HG03521 (cell line): ENCODE measurements around the gene CACNA2D1.

Experiments
- ATAC-seq: cut with Tn5 transposase; IDR thresholded peaks from one replicate; pipeline ENCODE4 v1.9.1; 2021; ENCODE audit warnings: mild to moderate bottlenecking, moderate library complexity; ENCODE audit not compliant: unreplicated experiment

Gene CACNA2D1

GRCh38 chr7:82234457-82235049 lies 209.0 kb downstream of the CACNA2D1 start:
- ATAC-seq, result no peak

DNA sequence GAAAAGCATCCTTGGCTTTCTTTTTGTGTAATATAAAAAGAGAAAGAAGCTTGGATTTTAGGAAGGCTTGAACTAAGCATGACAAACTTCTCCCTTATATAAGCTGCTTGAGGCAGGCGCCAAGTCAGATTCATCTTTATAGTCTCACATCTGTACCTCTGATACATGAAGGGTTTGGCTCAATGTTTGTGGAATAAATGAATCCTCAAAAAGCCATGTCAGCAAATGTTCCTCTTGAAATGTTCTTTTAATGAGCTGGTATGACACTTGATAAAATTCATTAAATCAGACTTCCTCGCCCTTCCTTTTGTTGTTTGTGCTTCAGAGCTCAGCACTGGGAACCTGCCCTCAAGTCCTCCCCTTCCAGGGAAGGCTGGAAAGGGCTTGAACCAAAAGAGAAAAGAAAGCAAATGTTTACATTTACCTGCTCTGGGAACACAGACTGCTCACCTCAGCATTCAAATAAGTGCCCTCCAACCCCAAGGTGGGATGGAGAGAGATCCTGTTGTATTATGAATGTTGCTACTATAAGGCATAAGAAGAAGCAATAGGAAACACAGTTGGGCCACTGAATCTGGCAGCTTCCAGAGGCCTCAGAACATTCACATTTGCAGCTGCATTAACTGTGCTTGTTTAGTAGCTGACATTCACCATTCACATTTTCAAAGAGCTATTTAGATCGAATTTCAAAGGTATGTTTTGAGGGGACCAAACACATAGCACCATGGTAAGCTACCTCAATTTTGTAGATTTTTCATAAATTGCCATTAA lies 212.6 kb downstream of the CACNA2D1 start:
- no peak for ATAC-seq

DNA sequence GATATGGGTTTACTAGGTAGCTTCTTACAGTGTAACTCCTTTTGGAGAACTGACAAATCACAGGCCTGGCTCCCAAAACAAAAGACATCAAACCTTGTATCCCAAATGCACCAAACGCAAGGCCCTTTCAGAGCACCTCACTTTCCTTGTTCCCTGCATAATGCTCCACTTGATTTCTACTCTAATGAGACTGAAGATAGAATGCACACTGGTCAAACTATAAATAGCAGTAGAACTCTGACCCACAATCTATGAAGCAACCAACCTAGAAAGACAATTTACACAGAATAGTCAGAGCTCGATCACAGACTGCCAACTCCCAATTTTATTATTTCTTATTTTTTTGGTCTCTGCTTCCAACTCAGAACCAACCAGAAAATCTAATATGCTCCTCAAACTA lies 214.4 kb downstream of the CACNA2D1 start:
- ATAC-seq, result no peak

GRCh38 chr7:82226191-82226590 lies 217.4 kb downstream of the CACNA2D1 start:
- no peak for ATAC-seq

DNA sequence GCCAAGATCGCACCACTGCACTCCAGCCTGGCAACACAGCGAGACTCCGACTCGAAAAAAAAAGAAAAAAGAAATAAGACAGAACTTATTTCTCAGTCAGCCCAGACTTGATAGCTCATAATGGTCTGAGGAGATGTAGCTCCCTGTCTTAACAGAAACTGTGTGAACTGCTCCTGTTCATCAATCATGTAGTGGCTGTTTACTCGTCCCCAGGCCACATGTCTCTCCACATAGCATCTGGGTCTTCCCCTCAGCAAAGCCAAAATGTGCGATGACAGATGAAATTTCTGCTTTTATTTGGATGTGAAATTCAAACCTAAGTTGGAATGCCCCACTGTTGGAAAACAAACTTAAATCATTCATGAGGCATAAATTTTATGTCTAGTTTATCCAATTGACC lies 219.0 kb downstream of the CACNA2D1 start:
- no peak for ATAC-seq

DNA sequence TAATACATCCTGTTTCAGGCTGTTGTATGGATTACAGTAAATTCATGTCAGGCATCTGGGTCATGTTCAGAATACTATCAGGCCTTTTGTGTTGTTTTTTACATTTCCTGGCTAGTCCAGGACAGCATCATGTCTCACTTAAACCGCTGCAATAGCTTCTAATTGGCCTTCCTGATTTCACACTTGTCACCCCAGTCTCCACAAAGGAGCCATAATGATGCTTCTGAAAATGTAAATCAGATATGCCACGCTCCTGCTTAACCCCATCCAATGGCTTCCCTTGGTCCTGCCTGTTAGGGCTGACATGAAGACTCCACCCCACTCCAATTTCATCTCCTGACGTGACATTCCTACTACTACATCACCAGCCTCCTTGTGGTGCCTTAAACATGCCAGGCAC lies 220.0 kb downstream of the CACNA2D1 start:
- no peak for ATAC-seq

DNA sequence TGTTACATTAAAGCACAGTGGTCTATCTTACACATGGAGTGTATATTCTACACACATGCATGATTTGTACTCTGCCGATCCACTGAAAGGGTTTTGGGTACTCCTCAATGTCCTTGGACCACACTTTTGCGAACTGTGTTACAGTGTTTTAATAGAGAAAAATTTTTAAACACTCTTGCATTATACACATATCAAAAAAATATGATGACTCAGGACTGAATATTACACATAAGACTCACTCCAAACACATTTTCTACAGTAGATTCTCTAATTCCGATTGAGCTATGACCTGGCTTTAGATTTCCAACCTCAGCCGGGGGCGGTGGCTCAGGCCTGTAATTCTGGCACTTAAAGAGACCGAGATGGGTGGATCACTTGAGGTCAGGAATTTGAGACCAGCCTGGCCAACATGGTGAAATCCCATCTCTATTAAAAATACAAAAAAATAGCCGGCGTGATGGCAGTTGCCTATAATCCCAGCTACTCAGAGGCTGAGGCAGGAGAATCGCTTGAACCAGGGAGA lies 222.4 kb downstream of the CACNA2D1 start:
- no peak for ATAC-seq

GRCh38 chr7:82212466-82212865 lies 231.1 kb downstream of the CACNA2D1 start:
- ATAC-seq, result no peak

DNA sequence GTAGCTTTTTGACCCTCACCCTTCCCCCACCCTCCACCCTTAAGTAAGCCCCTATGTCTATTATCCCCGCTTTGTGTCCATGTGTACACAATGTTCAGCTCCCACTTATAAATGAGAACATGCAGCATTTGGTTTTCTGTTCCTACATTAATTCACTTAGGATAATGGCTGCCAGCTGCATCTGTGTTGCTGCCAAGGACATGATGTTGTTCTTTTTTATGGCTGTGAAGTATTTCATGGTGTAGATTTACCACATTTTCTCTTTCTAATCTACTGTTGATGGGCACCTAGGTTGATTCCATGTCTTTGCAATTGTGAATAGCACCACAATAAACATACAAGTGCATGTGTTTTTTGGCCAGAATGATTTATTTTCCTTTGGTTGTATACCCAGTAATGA lies 232.2 kb downstream of the CACNA2D1 start:
- no peak for ATAC-seq

DNA sequence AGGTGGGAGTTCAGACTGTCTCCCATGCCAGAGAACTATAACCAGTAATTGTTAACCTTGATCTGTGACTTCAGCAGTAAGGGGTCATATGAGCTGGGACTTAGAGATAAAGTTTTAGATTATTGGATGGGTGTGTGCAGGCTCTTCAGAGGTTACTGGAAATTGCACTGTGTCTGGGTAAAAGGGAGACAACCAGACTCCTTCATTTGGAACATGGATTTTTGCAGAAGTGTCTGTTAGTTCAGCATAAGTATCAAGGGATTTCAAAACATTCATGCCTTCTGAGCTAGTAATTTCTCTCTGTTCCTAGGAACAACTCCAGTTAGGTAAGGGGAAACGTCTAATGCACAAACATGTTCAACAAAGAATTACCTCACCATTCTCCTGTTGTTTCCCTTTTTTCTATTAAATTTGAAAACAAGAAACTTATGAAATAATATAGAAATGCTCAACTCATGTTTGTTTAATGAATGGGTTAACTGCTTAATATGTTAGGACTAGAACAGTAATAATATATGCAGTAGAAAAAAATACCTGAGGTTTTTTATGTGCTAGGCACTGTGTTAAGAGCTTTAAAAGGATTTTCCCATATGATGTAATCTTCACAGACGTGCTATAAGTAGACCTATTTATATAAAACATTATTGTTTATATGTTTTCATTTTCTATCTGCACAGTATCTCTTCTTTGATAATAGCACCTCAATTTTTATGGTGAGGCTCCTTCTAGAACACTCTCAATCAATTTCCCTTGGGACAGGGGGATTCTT lies 233.0 kb downstream of the CACNA2D1 start:
- ATAC-seq, result no peak

DNA sequence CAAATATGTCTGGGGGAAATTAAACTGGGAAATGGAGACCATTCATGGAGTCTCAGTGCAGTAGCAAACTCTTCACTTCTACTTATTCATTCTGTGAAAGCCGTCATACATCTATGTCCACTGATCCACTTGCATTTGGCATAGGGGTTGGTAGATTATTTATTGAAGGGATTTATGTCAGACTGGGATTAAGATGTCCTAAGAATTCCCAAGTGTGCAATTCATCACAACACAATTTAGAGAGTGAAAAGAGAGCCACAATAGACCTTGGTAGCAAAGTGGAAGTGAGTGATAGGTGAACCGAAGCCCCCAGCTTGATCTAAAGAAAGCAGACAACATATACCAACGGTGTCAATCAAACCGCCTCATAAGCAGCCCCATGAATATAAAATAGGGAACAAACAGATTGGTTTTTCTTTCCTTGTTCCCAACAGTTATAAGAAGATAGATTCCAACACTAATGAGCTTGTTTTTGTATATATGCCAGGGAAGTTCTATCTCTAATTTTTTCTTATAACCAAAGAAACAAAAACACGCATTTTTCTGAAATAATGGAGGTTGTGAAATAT lies 234.3 kb downstream of the CACNA2D1 start:
- ATAC-seq, result no peak

- ATAC-seq, result no peak
Measured at GRCh38 chr7:82204694-82205093, 238.9 kb downstream of the CACNA2D1 start.

DNA sequence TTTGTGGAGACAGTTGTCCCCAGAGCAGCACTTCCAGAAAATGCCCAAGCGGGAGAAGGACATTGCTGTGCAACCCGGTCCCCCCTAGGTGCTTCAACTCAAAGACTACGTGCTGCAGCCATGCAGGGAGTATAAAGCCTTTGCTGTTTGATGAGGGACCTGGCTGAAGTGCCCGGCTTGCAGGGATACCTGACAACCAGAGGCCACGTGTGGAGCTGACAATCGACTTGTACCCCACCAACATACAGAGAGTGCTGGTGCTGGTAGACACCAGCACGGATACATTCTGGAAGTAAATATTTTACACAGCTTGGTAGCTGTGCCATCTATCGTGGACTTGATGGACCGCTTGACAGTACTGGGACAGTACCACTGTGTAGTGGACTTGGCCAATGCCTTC lies 240.6 kb downstream of the CACNA2D1 start:
- no peak for ATAC-seq

DNA sequence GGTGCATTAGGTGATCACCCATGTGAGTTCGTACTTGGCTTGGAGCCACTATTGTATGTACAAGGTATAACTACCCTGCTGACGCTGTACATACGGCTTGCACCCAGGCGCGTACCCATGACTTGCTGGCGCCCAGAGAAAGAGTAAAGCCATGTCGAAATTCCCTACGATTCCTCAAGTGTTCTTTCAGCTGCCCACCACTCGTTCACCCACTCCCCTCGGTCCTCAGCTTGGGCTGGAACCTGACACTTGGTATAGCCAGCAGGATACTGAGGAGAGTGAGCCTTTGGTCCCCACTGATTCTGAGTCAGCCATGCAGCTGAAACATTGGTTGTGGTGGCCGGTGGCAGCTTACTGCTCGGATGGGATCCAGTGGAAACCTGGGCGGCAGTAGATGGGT lies 241.5 kb downstream of the CACNA2D1 start:
- no peak for ATAC-seq

DNA sequence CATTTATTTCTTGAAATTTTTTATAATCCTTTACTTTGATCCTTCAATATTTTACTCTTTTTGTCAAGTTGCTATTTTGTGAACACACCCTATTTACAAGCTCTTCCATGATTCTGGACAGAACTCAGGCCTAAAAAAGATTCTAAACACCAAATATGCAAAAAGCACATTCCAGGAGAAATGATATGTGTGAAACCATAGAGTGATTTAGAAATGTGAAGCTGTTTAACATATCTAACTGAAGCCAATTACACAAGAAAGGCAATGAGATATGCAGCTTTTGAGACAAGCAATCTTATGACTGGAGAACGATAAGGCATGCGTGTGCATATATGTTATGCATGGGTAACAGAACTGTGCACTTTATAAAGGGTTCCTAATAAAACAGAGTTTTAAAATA lies 243.0 kb downstream of the CACNA2D1 start:
- no peak for ATAC-seq

DNA sequence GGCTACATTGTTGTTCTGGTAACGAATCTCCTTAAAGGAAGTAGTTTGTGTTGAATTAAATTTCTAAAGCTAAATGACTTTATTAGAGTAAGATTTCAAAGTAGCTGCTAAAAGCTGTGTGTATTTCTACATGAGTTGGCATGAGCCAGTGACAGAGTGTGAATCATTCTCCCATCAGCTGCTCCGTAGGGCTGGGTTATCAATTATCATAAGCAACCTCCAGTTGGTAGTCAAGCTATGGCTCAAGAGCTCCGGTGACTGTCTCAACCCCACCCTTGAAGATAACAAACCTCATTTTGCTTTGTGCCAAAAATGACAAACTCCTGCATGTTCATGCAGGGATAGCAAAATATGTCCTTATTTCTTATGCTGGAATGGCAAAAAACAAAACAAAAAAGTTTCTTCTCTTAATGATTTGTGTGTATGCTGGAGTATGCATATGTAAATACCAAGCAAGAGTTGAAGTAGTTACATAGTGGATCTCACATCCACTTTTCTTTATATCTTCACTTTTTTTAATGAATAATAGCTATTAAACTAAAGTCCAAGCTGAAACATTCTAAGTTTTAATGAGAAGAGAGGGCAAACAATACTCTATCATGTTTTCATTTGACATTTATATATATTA lies 249.4 kb downstream of the CACNA2D1 start:
- ATAC-seq, result no peak

- no peak for ATAC-seq
Measured at GRCh38 chr7:82188636-82189035, 254.9 kb downstream of the CACNA2D1 start.

GRCh38 chr7:82185443-82185842 lies 258.1 kb downstream of the CACNA2D1 start:
- ATAC-seq, result no peak

DNA sequence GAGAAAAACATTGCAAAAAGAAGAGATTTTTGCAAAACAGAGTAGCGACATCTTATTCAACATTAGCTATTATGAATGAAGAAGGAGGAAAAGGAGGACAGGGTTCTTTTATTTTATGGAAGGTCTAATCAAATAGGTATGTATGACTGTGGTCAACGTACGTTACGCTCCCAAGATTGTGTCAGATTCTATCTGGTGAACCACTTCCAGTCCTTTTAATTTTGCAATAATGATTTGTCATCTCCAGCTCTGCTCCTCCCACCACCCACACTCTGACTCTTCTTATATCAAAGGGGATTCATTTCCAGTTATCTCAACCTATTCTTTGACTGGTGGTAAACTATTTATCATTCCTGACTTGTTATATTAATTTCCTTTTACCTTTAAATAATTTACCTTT lies 259.9 kb downstream of the CACNA2D1 start:
- no peak for ATAC-seq

GRCh38 chr7:82179311-82179710 lies 264.3 kb downstream of the CACNA2D1 start:
- no peak for ATAC-seq

DNA sequence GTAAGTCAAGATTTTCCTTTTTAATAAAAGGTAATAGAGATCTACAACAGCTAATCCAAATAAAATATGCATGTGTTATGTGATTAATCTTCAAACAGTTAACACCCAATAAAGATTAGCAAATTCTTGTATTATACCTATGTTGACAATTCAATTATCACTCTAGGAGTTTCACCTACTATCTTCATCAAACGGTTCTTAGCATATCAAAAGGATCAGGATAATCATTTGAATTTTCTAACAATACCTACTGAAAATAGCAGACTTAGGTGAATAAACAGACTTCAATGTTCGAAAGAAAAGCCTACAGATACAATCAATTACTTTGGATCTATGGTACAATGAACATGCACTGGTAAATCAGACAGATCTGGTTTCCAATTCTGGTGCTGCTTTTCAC lies 268.3 kb downstream of the CACNA2D1 start:
- no peak for ATAC-seq
